ENCODE results near the gene RAI1.

RAI1 gene

DNA sequence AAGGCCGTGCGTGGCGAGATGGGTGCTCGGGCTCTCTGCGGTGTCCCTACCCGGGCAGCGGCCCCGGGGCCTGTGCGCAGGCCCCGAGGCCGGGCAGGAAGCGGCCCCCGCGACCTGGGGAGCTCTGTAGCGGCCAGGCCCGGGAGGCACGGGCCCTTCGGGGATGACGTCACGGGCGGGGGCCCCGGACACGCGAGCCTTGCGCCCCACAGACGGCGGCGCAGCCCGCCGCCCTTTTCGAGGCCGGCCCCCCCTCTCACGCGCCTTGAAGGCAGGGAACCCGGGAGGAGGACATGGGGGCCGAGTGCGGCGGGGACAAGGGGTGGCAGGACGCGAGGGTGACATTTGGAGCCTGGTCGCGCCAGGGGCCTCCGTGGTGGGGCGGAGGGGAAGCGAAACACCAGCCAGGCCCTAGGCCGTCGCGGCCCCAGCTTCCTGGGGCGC, 1.1 kb downstream of the RAI1 start:
- no peaks in the 10 kb centered on the region for H3K27me3 ChIP-seq (replicated peaks; ENCODE audit: control insufficient read depth, insufficient read depth, low read length)
- DNase-seq (ENCODE audit: extremely low read depth, insufficient read length): peak; percentile 86
- TF ChIP-seq CTCF (IDR thresholded peaks at IDR 0.05; ENCODE audit: insufficient read depth, low read length, poor library complexity, severe bottlenecking): no peak
- peak overlapping the region; percentile 87 for H3K4me3 ChIP-seq (replicated peaks; ENCODE audit: low read depth, low read length)
- H3K36me3 ChIP-seq (ENCODE audit: control insufficient read depth, insufficient read depth, low read length): no peaks in the 10 kb centered on the region; the same call in 1 of the 2 replicates

GRCh38 chr17:17682737-17683680, 1.8 kb downstream of the RAI1 start:
- Histone ChIP-seq H3K27me3 (replicated peaks; ENCODE audit: control insufficient read depth, insufficient read depth, low read length) (no peaks in the 10 kb centered on the region), H3K4me3 (replicated peaks; ENCODE audit: low read depth, low read length) (peak overlapping the region; percentile 87), H3K36me3 (ENCODE audit: control insufficient read depth, insufficient read depth, low read length) (no peaks in the 10 kb centered on the region; the same call in 1 of the 2 replicates)
- no peak for TF ChIP-seq CTCF (IDR thresholded peaks at IDR 0.05; ENCODE audit: insufficient read depth, low read length, poor library complexity, severe bottlenecking)
- DNase-seq (ENCODE audit: extremely low read depth, insufficient read length): peak; percentile 82

DNA sequence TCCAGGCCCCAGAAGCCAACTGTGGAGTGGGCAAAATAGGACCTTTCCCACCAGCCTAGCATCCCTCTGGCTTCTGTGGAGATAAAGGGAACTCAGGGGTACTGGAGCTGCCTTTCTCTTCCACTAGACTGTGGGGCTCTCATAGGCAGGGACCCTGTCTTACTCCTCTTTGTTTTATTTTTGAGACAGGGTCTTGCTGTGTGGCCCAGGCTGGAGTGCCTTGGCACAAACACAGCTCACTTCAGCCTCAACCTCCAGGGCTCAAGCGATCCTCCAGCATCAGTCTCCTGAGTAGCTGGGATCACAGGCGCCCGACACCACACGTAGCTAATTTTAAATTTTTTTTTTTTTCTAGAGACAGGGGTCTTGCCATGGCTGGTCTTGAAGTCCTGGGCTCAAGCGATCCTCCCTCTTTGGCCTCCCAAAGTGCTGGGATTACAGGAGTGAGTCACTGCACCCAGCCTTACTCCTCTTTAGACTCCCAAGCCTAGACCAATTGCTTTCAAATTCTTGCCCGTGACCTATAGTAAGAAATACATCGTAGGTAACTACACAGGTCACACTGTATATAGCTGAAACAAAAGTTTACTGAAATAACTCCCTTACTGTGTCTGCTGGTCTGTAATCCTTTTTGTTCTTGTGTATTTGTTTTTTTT, 2.6 kb downstream of the RAI1 start:
- no peak for DNase-seq (ENCODE audit: extremely low read depth, insufficient read length)
- TF ChIP-seq CTCF (IDR thresholded peaks at IDR 0.05; ENCODE audit: insufficient read depth, low read length, poor library complexity, severe bottlenecking): no peak
- peak overlapping the region; percentile 87 for H3K4me3 ChIP-seq (replicated peaks; ENCODE audit: low read depth, low read length)

DNA sequence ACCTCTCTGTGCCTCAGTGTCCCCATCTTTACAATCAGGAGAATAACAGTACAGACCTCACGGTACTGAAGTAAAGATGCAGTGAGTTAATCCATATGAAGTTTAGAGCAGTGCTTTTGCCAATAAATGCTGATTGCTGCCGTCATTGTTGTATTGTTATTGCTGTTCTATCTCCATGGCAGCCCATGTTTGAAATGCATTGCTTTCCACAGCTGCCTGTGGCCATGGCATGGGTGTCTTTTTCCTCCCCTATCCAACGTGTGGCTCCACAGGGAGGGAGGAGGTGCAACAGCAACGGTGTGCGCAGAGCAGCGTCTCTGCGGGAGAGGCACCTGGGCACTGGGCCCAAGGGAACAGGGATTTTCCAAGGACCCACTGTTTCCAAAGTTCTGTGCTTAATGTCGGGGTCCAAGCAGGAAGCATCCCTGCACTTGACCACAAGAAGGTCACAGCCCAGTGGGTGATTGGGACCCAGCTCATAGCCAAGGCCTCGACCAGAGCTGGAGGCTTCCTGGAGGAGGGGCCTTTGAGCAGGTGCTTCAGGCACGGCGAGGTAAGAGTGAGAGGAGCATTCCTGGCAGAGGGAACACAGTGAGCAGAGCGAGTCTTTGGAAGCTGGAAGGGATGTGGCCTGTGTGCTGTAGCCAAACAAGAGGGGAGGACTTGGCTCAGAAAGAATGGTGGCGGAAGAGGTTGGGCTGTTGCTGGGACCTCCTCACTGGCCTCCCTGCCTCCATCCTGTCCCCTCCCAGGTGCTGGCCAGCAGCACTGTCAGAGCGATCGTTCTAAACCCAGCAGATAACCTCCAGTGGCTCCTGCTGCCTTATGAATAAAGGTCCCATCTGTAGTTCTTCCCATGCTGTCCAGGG, 3.9 kb downstream of the RAI1 start:
- DNase-seq (ENCODE audit: extremely low read depth, insufficient read length): no peak
- H3K4me3 ChIP-seq (replicated peaks; ENCODE audit: low read depth, low read length): no peak overlapping the region
- no peak for TF ChIP-seq CTCF (IDR thresholded peaks at IDR 0.05; ENCODE audit: insufficient read depth, low read length, poor library complexity, severe bottlenecking)
- no peaks in the 10 kb centered on the region for H3K27me3 ChIP-seq (replicated peaks; ENCODE audit: control insufficient read depth, insufficient read depth, low read length)
- no peaks in the 10 kb centered on the region; the same call in 1 of the 2 replicates for H3K36me3 ChIP-seq (ENCODE audit: control insufficient read depth, insufficient read depth, low read length)

More for the DNA sequence above, 2.6 kb downstream of the RAI1 start:
- Histone ChIP-seq H3K36me3 (ENCODE audit: control insufficient read depth, insufficient read depth, low read length) (no peaks in the 10 kb centered on the region; the same call in 1 of the 2 replicates), H3K27me3 (replicated peaks; ENCODE audit: control insufficient read depth, insufficient read depth, low read length) (no peaks in the 10 kb centered on the region)

DNA sequence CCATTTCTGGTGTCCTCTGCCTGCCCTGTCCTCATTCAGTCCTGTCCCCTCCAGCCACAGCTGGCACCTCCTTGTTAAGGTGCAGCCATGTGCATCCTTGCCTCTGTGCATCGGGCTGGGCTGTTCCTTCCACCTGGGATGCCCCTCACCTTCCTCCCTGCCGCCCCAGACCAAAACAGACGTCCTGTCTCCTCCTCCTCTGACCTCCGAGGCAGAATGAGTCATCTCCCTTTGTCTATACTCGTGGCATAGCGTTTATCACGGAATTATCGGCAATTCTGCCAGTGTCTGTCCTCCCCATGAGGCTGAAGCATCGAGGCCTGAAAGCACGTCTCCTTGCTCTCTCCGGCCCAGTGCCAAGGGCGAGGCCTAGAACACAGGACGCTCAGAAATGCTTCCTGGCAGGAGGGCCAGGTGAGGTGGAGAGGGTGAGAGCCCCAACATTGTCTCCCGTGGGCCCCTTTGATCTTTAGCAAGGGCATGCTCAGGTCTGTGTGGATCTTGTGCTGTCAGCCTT, 4.6 kb downstream of the RAI1 start:
- no peak for DNase-seq (ENCODE audit: extremely low read depth, insufficient read length)
- no peak overlapping the region for H3K4me3 ChIP-seq (replicated peaks; ENCODE audit: low read depth, low read length)
- H3K36me3 ChIP-seq (ENCODE audit: control insufficient read depth, insufficient read depth, low read length): no peaks in the 10 kb centered on the region; the same call in 1 of the 2 replicates
- no peak for TF ChIP-seq CTCF (IDR thresholded peaks at IDR 0.05; ENCODE audit: insufficient read depth, low read length, poor library complexity, severe bottlenecking)
- H3K27me3 ChIP-seq (replicated peaks; ENCODE audit: control insufficient read depth, insufficient read depth, low read length): no peaks in the 10 kb centered on the region
